Mesenchymal stem cell (in vitro differentiated cells and primary cell): ENCODE measurements around the gene STK10.

Experiments used
- DNase-seq: peaks from one replicate; pipeline ENCODE4 v3.0.0-alpha.2; 2013
- H2AFZ ChIP-seq: one replicate; pipeline ENCODE4 v1.6.1; 2013; ENCODE audit warnings: low read depth, mild to moderate bottlenecking, control low read depth, inconsistent platforms, low read length, moderate library complexity
- H2AK5ac ChIP-seq: 2 replicates; pipeline ENCODE4 v1.6.1; 2013; ENCODE audit warnings: low read length, moderate library complexity, mild to moderate bottlenecking, inconsistent platforms; ENCODE audit not compliant: severe bottlenecking
- H2BK120ac ChIP-seq: one replicate; pipeline ENCODE4 v1.6.1; 2013; ENCODE audit warnings: low read depth, mild to moderate bottlenecking, inconsistent platforms, low read length, moderate library complexity
- H2BK12ac ChIP-seq, 2 experiments: one replicate each; pipeline ENCODE4 v1.6.1; 2013; ENCODE audit warnings: inconsistent platforms in 2 of 2, low read length in 2 of 2, mild to moderate bottlenecking in 2 of 2, moderate library complexity in 2 of 2, control low read depth in 1 of 2
- H2BK15ac ChIP-seq: one replicate; pipeline ENCODE4 v1.6.1; 2013; ENCODE audit warnings: mild to moderate bottlenecking, low read depth, inconsistent platforms; ENCODE audit not compliant: poor library complexity, severe bottlenecking
- H2BK5ac ChIP-seq: 2 replicates; pipeline ENCODE4 v1.6.1; 2013; ENCODE audit warnings: low read depth, mild to moderate bottlenecking, low read length, control low read depth, inconsistent platforms; ENCODE audit not compliant: poor library complexity, severe bottlenecking
- H3K14ac ChIP-seq, 2 experiments: one replicate each; pipeline ENCODE4 v1.6.1; 2013; ENCODE audit warnings: inconsistent platforms in 2 of 2, low read length in 2 of 2, control low read depth in 1 of 2, mild to moderate bottlenecking in 1 of 2, moderate library complexity in 1 of 2
- H3K18ac ChIP-seq, 2 experiments: one replicate each; pipeline ENCODE4 v1.6.1; 2013; ENCODE audit warnings: inconsistent platforms in 2 of 2, low read length in 2 of 2, control low read depth in 1 of 2, low read depth in 1 of 2, mild to moderate bottlenecking in 1 of 2
- H3K23ac ChIP-seq, 2 experiments: one replicate each; pipeline ENCODE4 v1.6.1; 2013; ENCODE audit warnings: inconsistent platforms in 2 of 2, low read length in 2 of 2, mild to moderate bottlenecking in 2 of 2, moderate library complexity in 2 of 2, control low read depth in 1 of 2
- H3K27ac ChIP-seq: 2 replicates; pipeline ENCODE4 v1.5.1; 2013; ENCODE audit warnings: mild to moderate bottlenecking, moderate library complexity, low read length, control low read depth, inconsistent platforms; ENCODE audit not compliant: poor library complexity, severe bottlenecking
- H3K27me3 ChIP-seq, 2 experiments: 2 replicates each; pipeline versions ENCODE4 v1.6.1 to v1.7.0; 2013; ENCODE audit warnings: low read length in 2 of 2, mild to moderate bottlenecking in 2 of 2, moderate library complexity in 2 of 2, control low read depth in 1 of 2, inconsistent platforms in 1 of 2; ENCODE audit not compliant: control insufficient read depth in 1 of 2, insufficient read depth in 1 of 2
- H3K36me3 ChIP-seq, 2 experiments: 2 replicates each; pipeline versions ENCODE4 v1.6.1 to v1.7.0; 2013; ENCODE audit warnings: low read length in 2 of 2, control low read depth in 1 of 2, inconsistent platforms in 1 of 2, low read depth in 1 of 2, mild to moderate bottlenecking in 1 of 2; ENCODE audit not compliant: insufficient read depth in 2 of 2, control insufficient read depth in 1 of 2
- H3K4ac ChIP-seq, 2 experiments: one replicate each; pipeline ENCODE4 v1.6.1; 2013; ENCODE audit warnings: inconsistent platforms in 2 of 2, low read length in 2 of 2, mild to moderate bottlenecking in 2 of 2, moderate library complexity in 2 of 2, control low read depth in 1 of 2, low read depth in 1 of 2
- H3K4me1 ChIP-seq: 2 replicates; pipeline ENCODE4 v1.6.1; 2013; ENCODE audit warnings: low read depth, low read length, control low read depth; ENCODE audit not compliant: control insufficient read depth, insufficient read depth
- H3K4me2 ChIP-seq: 2 replicates; pipeline ENCODE4 v1.6.1; 2013; ENCODE audit warnings: low read length, mild to moderate bottlenecking, inconsistent platforms; ENCODE audit not compliant: poor library complexity, severe bottlenecking
- H3K4me3 ChIP-seq, 2 experiments: 2 replicates each; pipeline versions ENCODE4 v1.5.1 to v1.7.0; 2013; ENCODE audit warnings: low read length in 2 of 2, mild to moderate bottlenecking in 2 of 2, control low read depth in 1 of 2, low read depth in 1 of 2; ENCODE audit not compliant: insufficient read depth in 1 of 2
- H3K79me1 ChIP-seq: replicated peaks from 2 replicates; pipeline ENCODE4 v1.6.1; 2013; ENCODE audit warnings: mild to moderate bottlenecking, control low read depth, low read length, inconsistent platforms; ENCODE audit not compliant: poor library complexity, severe bottlenecking
- H3K9ac ChIP-seq: 2 replicates; pipeline ENCODE4 v1.7.0; 2013; ENCODE audit warnings: mild to moderate bottlenecking, low read length, moderate library complexity
- H3K9me3 ChIP-seq: 2 replicates; pipeline ENCODE4 v1.7.0; 2013; ENCODE audit warnings: mild to moderate bottlenecking, low read length; ENCODE audit not compliant: control insufficient read depth
- H4K8ac ChIP-seq: one replicate; pipeline ENCODE4 v1.6.1; 2013; ENCODE audit warnings: inconsistent platforms, mild to moderate bottlenecking, low read length, moderate library complexity
- H4K91ac ChIP-seq: one replicate; pipeline ENCODE4 v1.6.1; 2013; ENCODE audit warnings: mild to moderate bottlenecking, low read length, inconsistent platforms
- WGBS: methylation state at CpG from one replicate; pipeline ENCODE4 v1.1.7; 2013; ENCODE audit warnings: mixed read lengths; 5-methylcytosine and 5-hydroxymethylcytosine counted together

STK10 gene

DNA sequence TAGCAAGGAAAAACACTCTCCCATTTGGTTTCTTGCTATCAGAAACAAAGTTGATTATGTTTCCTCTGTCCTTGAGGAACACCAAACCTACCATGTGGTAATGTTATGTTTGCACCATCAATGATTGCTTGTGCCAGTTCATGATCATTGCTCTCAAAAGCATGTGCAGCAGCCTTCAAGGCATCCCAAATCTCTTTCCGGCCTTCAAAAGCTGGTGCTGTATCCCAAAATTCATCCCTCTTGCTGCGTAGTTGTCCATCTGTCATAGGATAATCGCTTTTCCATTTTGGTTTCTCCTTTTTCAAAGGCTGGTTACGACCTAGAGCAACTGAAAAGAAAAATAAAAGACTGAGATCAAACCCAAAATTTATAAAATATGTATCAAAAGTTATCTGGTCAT lies 46.0 kb upstream of the STK10 start:
- Histone ChIP-seq H4K8ac (no peak overlapping the region), H3K4me1 (peaks cover 1% of the 10 kb centered on the region), H3K4me2 (no peak overlapping the region), H3K4me3 (no peak overlapping the region), H2BK15ac (no peak overlapping the region), H2BK120ac (no peak overlapping the region), H3K4ac (no peak overlapping the region), H3K79me1 (peaks cover 11% of the 10 kb centered on the region), H2BK5ac (no peak overlapping the region), H2AK5ac (no peak overlapping the region), H3K27ac (no peak overlapping the region), H3K9ac (no peak overlapping the region), H3K27me3 (no peaks in the 10 kb centered on the region), H3K23ac (no peak overlapping the region), H4K91ac (no peak overlapping the region), H3K18ac (no peak overlapping the region), H3K14ac (no peak overlapping the region), H2AFZ (no peak overlapping the region), H3K36me3 (peaks cover 5 to 41% of the 10 kb centered on the region in 2 experiments), H2BK12ac (no peak overlapping the region), H3K9me3 (no peaks in the 10 kb centered on the region)
- WGBS: 100% methylated on average over 2 of the region's 4 CpGs
- no peak for DNase-seq

GRCh38 chr5:172229904-172230303 lies 41.9 kb upstream of the STK10 start:
- no peak overlapping the region for H3K9ac ChIP-seq
- no peak overlapping the region for H3K4ac ChIP-seq
- no peak overlapping the region for H2BK12ac ChIP-seq
- peaks cover 14% of the 10 kb centered on the region for H3K79me1 ChIP-seq
- H3K36me3 ChIP-seq: peaks cover 5 to 69% of the 10 kb centered on the region in 2 experiments
- H4K8ac ChIP-seq: no peak overlapping the region
- H2BK120ac ChIP-seq: no peak overlapping the region
- H3K9me3 ChIP-seq: no peaks in the 10 kb centered on the region
- no CpG with 5 or more reads among the region's 1 CpG for WGBS
- no peaks in the 10 kb centered on the region for H3K27me3 ChIP-seq
- no peak overlapping the region for H2AFZ ChIP-seq
- H2BK15ac ChIP-seq: no peak overlapping the region
- no peak for DNase-seq
- H3K4me1 ChIP-seq: no peaks in the 10 kb centered on the region
- no peak overlapping the region for H3K27ac ChIP-seq
- no peak overlapping the region for H3K14ac ChIP-seq
- H3K23ac ChIP-seq: no peak overlapping the region
- no peak overlapping the region for H2BK5ac ChIP-seq
- no peak overlapping the region for H3K4me2 ChIP-seq
- no peak overlapping the region for H3K4me3 ChIP-seq
- no peak overlapping the region for H3K18ac ChIP-seq
- H4K91ac ChIP-seq: no peak overlapping the region
- no peak overlapping the region for H2AK5ac ChIP-seq

GRCh38 chr5:172224996-172225395 lies 37.0 kb upstream of the STK10 start:
- 100% methylated on average over 1 of the region's 1 CpG for WGBS

DNA sequence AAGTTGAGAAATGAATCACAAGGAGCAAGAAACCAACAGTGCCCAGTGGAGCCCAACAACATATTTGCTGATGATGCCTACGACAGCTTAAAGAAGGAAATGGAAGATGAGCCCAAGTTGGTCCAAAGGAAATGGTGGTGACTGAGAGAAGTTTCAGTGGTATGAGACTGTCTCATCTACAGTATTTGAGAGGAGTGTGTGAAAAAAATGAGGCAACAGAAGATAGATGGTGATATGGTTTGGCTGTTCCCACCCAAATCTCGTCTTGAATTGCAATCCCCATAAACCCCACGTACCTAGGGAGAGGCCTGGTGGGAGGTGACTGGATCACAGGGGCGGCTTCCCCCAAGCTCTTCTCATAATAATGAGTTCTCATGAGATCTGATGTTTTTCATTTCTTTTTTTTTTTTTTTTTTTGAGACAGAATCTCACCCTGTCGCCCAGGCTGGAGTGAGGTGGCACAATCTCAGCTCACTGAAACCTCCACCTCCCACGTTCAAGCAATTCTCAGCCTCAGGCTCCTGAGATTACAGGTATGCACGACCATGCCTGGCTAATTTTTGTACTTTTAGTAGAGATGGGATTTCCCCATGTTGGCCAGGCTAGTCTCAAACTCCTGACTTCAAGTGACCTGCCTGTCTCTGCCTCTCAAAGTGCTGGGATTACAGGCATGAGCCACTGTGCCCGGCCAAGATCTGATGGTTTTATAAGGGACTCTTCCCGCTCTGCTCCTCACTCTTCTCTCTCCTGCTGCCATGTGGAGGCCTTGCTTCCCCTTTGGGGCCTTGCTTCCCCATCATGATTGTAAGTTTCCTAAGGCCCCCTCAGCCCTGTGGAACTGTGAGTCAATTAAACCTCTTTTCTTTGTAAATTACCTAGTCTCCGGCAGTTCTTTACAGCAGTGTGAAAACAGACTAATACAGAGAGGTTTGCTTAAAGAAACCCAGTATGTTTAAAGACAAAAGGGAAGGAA lies 36.2 kb upstream of the STK10 start:
- Histone ChIP-seq H2BK120ac (no peak overlapping the region), H2BK5ac (no peak overlapping the region), H3K18ac (no peak overlapping the region), H2BK15ac (no peak overlapping the region), H3K27me3 (no peaks in the 10 kb centered on the region), H4K91ac (no peak overlapping the region), H4K8ac (no peak overlapping the region), H3K4me1 (no peaks in the 10 kb centered on the region), H2BK12ac (no peak overlapping the region), H3K4ac (no peak overlapping the region), H3K23ac (no peak overlapping the region), H3K27ac (no peak overlapping the region), H3K36me3 (peaks cover 3 to 76% of the 10 kb centered on the region in 2 experiments), H3K9ac (no peak overlapping the region), H3K79me1 (peaks cover 16% of the 10 kb centered on the region), H2AK5ac (no peak overlapping the region), H3K14ac (no peak overlapping the region), H2AFZ (no peak overlapping the region), H3K9me3 (no peaks in the 10 kb centered on the region), H3K4me2 (no peak overlapping the region), H3K4me3 (no peak overlapping the region)
- WGBS: 92% methylated on average over 5 of the region's 10 CpGs
- no peak for DNase-seq

More at GRCh38 chr5:172224996-172225395, 37.0 kb upstream of the STK10 start:
- H2BK15ac ChIP-seq: no peak overlapping the region
- no peak overlapping the region for H3K4me3 ChIP-seq
- H2BK5ac ChIP-seq: no peak overlapping the region
- H3K4ac ChIP-seq: no peak overlapping the region
- no peak for DNase-seq
- no peak overlapping the region for H3K27ac ChIP-seq
- H2BK120ac ChIP-seq: no peak overlapping the region
- H3K27me3 ChIP-seq: no peaks in the 10 kb centered on the region
- H3K4me1 ChIP-seq: no peaks in the 10 kb centered on the region
- H3K4me2 ChIP-seq: no peak overlapping the region
- H3K18ac ChIP-seq: no peak overlapping the region
- H2AFZ ChIP-seq: no peak overlapping the region
- H3K14ac ChIP-seq: no peak overlapping the region
- H3K9me3 ChIP-seq: no peaks in the 10 kb centered on the region
- H2AK5ac ChIP-seq: no peak overlapping the region
- peaks cover 16% of the 10 kb centered on the region for H3K79me1 ChIP-seq
- no peak overlapping the region for H4K8ac ChIP-seq
- no peak overlapping the region for H3K9ac ChIP-seq
- no peak overlapping the region for H2BK12ac ChIP-seq
- peaks cover 3 to 72% of the 10 kb centered on the region in 2 experiments for H3K36me3 ChIP-seq
- no peak overlapping the region for H3K23ac ChIP-seq
- H4K91ac ChIP-seq: no peak overlapping the region
